ENCODE measurements around the gene ASAP2. TPM values are rescaled to one million over a fixed set of nuclear protein-coding genes. Genes with fewer than 3 reads are reported as not detected.
"Not testable (repeated sequence)": the region's sequence is repeated elsewhere in the genome, so short reads cannot be mapped to it uniquely, and the experiment has no call there.

ASAP2 gene
- total RNA-seq, 1 donor from 2014 or later: 22.9 TPM

DNA sequence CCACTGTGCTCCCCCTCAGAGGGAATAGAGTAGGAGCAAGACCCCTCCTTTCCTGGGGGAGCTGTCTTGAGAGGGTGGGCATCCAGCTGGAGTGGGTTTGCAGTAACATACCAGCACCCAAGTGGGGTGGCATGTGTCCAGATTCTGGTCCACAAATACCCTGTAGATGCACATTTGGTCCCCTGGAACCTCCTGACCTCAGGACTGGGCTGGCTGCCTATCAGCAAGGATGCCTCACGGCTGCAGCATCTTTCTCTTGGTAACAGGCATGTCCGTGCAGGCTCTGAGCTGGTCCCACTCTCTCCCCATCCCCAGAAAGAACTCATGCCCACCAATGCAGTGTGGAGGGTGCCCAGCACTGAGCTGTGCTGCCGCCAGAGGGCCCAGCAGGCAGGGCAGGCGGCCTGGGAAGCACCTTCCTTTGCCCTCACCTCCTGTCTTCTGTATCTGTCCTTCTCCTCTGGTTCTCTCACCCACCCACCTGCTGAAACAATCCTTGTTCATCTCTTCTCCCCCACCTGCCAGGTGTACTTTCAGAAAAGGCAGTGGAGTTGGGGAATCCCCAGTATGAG, 169.3 kb downstream of the ASAP2 start:
- DNase-seq (ENCODE audit: low spot score): no peak

DNA sequence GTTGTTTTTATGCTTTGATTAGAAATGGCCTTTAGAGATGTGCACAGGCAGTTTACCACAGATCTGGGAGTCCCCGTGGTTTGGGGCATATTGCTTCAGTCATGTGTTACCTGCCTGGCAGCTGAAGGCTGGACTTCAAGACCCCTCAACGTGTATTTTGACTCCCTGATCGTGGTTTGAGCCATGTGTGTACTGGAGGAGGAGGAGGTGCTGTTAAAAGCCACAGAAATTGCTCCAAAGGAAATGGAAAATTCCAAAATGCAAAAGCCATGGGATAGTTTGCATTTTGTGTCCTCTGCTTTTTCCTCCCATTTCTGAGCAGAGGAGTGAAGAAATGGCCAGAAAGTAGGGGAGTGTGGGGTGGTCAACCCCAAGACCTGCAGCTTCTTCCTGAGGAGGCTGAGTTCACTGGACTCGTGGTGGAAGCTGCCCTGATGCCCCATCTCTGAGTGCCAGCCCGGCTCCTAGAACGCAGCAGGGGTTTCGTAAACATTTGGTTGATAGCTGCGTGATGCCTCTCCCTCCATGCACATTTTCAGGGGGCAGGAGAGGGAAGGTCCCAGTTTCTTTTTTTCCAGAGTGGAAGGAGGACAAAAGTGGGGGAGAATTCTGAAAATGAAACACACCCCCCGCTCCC, 171.0 kb downstream of the ASAP2 start:
- DNase-seq (ENCODE audit: low spot score): no peak

DNA sequence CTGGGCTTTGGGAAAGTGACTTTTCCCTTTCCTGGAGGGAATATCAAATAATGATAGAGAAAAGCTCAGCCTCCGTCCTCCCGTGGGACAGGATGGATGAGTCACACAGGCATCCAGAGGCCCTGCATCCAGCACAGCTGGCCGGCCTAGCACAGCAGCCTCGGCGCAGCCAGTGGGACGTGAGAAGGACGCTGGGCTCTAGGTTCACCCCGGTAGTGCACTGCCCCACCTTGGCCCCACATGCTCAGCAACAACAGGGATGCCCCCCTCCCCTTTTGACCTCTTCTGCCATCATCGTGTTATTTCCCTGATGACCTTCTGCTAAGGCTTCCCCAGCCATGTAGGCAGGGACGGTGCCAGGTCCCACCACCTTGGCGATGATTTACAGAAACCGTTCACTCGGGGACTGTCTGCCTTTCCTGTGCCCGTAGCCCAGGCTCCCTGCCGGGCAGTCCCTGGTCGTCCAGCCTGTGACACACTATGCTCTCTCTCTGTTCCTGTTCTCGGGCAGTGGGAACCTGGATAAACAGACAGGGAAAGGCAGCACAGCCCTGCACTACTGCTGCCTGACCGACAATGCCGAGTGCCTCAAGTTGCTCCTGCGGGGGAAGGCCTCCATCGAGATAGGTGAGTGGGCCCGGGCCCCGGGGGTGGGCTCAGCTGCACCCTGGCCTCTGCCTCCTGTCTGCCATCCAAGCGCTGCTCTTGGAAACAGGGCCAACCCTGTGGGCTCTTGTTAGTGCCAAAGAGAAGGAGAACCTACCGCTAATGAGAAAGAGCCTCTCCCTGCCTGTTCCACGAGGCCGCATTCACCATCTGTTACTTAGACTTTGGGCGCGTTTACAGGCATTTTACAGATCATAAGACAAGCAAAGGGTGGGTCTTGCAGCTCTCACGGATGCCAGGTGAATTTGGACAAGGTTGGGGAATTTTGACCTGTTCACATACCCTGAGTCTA, 172.1 kb downstream of the ASAP2 start:
- no peak for DNase-seq (ENCODE audit: low spot score)

DNA sequence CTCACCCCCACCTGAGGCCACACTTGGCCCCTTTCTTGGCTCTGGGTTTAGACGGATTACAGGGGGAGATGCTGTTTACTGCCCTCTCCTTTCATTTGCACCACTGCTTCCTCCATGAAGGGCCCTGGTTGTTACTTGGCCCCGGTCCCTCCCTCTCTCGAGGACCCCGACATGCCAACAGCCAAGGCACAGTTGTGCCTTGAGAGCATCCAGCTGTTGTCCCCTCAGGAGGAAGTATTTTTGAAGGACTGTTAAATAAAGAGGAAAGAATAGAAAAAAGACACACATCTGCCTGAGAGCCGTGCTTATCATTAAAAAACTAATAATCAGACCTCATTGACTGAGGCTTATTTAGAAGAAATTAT, 172.8 kb downstream of the ASAP2 start:
- DNase-seq (ENCODE audit: low spot score): no peak

DNA sequence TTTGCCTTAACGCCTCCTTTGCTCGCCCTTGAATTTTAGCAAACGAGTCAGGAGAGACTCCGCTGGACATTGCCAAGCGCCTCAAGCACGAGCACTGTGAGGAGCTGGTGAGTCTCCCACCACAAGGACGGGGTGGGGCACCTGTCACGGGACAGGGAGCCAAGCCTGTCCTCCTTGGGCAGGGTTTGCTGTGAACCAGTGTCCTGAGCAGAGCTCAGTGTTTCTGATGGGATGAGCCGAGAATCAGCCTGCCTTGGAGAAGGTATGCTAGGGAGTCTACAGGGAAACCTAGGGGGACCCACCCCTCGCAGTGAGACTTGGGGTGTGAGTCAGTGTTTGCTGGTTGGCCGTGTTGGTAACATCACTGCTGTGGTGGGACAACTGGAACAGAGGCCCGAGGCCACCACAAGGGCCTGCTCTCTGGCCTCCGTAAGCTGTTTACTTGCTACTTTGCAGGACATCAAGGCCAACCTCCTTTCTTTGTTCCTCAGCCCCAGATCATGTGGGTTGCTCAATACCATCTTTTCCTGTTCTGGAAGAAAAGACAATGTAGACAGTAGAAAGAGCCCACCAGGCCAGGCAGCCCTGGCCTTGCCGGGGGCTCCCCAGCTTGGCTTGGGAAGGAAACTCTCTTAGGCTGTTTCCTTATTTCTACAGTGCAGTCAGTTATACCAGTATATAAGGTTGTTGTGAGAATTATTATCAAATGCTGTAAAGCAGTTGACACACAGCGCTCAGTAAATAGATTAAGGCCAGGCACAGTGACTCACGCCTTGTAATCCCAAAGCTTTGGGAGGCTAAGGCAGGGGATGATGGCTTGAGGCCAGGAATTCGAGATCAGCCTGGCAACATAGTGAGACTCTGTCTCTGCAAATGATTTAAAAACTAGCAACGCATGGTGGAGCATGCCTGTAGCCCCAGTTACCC, 174.4 kb downstream of the ASAP2 start:
- DNase-seq (ENCODE audit: low spot score): peak; percentile 72

DNA sequence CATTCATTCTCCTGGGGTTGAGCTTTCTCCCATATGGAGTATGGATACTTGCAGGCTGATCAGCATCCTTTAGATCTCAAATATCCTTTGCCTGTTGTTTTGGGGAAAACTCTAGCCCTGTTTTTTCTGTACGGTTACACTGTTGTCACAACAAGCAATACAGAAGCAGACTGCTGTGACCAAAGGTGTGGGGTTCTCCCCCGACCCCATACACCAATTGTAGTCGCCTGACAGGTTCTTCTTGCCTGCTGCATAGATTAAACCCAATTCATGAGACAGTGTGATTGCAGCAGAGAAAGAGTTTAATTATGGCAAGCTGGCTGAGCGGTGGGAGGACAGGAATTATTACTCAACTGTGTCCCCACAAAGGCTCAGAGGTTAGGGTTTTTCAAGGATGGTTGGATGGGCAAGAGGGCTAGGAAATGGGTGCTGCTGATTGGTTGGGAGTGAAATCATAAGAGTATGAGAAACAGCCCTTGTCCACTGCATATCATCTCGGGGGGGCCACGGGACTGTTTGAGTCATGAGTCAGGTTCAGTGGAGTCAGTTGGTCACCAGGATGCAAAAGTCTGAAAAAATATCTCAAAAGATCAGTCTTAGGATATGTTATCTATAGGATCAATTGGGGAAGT, 176.1 kb downstream of the ASAP2 start:
- no peak for DNase-seq (ENCODE audit: low spot score)

DNA sequence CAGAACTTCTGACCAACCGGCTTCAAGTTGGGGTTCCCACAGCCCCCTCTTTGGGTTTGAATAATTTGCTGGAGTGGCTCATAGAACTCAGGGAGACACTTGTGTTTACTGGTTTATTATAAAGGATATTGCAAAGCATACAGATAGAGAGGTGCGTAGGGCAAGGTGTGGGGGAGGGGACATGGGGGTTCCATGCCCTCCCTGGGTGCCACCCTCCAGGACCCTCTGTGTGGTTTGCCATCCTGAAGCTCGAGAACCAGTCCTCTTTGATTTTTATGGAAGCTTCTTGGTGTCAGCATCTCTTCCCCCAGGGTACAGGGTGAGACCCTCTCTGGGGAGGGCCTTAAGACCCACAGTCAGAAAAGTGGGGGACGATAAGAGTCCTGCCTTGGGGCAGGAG, 177.9 kb downstream of the ASAP2 start:
- no peak for DNase-seq (ENCODE audit: low spot score)

DNA sequence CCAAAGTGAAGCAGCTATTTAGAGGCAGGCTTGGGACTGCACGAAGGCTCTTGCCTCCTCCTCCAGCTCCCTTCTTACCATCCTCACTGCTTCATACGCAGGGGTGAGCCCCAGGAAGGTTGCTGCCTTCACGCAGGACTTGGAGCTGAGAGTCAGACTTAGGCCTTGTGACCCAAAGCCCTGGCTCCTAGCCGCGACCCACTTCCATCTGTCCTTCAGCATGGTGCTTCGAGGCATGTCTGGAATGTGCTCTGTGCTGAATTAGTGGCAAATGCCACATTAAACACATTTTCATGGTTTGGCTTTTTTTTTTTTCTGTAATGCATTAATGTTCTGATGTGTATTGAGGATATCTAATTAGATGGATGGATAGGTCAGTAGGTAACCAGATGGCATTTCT, 179.2 kb downstream of the ASAP2 start:
- DNase-seq (ENCODE audit: low spot score): no peak

DNA sequence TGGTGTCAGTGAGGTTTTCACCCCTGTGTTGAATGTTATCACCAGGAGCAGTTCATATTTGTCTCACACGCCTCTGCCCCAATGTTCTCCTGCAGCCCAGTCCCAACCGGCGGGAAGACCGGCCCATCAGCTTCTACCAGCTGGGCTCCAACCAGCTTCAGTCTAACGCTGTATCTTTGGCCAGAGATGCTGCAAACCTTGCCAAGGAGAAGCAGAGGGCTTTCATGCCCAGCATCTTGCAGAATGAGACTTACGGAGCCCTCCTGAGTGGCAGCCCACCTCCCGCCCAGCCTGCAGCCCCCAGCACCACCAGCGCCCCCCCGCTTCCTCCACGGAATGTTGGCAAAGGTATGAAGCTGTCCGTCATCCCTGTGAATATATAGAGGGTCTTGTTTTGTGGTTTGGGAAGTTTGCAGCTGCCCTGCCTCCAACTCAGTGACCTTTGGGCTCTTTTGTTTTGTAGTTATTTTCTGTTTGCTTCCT, 181.6 kb downstream of the ASAP2 start:
- DNase-seq (ENCODE audit: low spot score): no peak

DNA sequence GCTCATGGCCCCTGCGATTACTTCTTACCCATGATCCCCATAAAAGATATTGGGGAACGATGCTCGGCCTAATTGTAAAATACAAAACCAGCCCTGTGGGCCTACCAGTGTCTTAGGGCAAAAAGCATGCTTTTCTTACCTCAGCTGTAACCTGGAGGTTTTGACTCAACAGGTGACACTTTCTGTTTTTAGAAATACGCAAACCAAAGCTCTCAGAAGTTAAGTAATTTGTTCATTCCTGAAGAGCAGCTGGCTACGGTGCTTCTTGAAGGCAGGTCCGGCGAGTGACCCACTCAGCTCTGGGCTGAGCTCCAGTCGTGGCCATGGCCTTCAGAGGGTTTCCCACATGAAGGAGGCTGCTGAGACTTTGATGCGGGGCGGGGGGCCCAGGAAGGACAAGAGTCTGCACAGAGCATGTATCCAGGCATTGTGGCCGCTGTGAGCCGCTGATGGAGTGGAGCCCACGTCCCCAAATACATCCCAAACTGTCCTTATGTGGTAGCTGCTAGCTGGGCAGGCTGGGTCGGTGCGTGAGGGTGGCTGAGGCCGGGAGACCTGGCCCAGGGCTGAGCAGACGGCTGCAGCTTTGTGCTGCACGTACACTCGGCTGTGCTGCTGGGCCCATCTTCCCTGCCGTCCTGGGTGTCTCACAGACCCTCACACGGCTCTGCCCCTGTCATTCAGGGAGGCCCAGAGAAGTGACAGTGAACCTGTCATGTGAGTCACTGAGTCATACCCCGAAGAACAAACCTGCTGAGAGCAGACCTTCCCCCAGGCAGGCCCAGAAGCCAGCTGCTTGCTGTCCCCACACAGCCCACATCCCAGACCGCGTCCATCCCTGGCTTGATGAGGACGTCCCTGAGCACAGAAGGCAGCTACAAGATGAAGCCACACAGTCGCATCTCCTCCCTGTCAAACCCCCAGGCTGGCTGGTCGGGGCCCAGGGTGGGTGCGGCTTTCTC, 182.6 kb downstream of the ASAP2 start:
- no peak for DNase-seq (ENCODE audit: low spot score)

DNA sequence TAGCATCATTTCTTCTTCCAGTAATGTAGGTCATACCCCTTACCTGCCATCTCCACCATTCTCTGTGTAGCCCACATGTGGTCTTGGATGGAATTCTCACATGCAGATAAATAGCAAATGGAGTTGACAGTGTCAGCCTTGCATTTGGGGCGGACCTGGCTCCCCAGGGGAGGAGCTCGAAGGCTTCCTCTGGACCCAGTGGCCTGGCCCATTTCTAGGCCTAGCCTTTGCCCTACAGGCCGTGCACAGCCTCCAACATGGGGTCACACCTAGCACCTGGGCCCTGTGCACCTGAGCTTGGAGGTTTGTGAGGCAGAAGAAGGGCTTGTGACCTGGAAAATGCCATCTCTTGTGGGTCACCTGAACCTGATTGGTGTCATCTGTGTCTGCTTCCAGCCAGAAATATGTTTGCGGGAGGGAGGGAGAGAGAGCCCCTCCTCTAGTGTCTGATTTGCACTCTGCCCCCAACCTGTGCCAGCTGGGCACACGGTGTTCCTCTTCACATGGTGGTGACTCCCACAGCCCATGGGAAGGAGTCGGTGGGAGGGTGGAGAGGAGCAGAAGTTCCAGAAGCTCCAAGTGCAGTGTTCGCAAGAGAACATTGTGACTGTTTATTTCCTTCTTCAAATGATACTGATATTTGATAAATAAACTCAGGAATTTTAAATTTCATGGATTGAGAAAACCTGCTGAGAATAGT, 183.7 kb downstream of the ASAP2 start:
- no peak for DNase-seq (ENCODE audit: low spot score)

DNA sequence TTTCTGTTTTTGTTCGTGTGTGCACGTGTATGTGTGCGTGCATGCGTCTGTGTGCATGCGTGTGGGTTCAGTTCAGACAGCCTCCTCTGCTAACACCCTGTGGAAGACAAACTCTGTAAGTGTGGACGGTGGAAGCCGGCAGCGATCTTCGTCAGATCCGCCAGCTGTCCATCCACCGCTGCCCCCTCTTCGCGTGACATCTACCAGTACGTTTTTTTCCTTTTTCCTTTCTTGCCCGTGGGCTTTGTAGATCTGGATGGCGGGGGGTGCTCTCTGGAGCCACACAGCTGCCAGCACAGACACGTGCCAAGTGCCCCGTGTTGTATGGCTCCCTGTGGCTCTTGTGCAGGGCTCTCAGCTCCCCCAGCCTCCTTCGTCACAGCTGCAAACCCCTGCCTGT, 184.4 kb downstream of the ASAP2 start:
- DNase-seq (ENCODE audit: low spot score): no peak

DNA sequence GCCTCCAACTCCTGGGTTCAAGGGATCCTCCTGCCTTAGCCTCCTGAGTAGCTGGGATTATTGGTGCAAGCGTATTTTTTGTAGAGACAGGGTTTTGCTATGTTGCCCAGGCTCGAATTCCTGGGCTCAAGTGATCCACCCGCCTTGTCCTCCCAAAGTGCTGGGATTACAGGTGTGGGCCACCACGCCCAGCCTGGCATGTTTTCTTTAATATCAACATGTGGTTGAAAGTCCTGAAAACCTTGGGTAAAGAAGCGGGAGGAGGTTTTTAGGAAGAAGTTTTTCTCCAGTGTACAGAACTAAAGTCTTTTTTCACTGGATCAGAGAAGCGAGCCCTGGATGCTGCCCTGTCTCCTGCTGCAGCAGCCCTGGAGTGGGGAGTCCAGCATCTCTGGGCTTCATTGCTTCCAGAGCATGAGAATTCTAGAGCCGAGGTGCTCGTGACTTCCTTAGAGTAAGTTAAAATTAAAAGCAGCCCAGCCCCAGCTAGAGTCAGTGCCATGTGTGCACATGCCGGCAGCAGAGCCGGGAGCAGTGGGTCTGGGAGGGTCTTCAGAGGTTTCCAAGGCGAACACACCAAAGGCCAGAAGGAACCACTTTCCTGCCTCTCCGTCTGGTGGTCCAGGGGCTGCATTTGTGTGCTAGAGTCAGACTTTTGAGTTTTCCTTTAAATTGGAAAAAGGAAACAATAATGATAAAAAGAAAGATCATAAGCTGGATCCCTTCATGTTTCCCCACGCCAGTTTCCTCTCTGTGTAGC, 185.5 kb downstream of the ASAP2 start:
- no peak for DNase-seq (ENCODE audit: low spot score)

DNA sequence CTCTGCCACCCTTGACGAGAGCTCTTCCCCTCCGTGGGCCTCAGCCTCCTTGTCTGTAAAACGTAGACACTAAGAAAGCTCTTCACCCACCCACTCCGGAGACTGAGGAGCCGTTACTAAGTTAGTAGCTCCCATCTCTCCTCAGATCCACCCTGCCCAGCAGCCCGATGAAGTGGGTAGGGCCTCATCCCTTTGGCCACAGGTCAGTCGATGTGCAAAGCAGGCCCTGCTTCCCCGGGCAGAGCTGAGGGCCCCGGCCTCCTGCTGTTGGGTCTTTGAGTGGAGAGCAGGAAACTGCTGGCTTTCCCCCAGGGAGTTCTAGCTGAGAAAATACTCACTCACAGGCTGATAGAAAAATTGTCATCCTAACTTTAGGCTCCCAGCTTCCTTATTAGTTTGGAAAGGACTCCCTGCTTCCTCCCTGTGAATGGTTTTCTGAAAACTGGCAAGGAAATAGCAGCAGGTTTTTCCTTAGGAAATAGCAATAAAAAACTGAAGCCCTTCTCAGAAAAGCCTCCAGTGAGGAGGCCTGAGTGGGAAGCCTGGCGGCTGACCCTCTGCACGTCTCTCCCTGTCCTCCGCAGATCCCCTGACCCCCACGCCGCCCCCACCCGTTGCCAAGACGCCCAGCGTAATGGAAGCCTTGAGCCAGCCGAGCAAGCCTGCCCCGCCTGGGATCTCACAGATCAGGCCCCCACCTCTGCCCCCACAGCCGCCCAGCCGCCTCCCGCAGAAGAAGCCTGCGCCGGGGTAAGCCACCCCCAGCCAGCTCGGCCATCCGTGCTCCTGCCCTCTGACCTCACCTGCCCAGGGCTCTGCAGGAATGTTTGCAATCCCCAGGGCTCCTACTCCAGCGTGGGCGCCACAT, 186.5 kb downstream of the ASAP2 start:
- no peak for DNase-seq (ENCODE audit: low spot score)

DNA sequence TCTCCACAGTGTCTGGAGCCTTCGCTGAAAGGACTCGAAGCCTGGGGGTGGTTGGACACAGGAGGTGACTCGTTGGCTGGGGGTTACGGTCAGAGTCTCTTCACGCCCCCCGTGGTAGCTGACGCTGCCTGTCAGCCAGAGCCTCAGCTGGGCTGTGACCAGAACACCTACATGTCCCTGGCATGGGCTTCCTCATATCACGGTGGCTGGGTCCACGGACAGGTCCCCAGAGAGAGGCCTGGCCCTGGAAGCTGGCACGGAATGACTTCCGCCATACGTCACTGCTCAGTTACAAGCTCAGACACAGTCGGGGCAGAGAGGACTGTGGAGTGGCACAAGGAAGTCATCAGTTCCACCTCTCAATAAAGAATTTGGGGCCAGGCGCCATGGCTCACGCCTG, 188.2 kb downstream of the ASAP2 start:
- DNase-seq (ENCODE audit: low spot score): no peak

DNA sequence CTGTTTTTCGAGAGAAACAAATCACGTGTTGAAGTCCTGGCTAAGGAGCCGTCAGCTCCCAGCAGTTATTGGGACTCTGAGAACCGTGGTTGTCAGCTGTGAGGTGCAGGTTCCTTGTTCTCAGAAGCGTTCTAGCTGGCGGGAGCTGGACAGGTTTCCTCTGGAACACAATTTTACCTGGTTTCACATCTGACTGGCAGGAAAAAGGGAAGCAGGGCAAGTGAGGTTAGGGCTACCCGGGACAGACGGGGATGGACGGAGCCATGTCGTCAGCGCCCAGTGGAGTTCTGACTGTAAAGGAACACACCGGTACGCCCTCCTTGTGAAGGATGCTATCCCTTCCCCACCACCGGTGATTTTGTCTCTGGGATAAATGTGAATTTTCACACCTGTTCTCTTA, 190.6 kb downstream of the ASAP2 start:
- DNase-seq (ENCODE audit: low spot score): no peak

DNA sequence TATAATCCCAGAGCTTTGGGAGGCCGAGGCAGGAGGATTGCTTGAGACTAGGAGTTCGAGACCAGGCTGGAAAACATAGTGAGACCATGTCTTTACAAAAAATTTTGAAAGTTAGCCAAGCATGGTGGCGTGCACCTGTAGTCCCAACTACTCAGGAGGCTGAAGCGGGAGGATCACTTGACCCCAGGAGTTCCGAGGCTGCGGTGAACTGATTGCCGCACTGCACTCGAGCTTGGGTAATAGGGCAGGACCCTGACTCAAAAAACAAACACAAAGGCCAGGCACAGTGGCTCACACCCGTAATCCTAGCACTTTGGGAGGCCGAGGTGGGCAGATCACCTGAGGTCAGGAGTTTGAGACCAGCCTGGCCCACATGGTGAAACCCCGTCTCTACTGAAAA, 191.6 kb downstream of the ASAP2 start:
- not testable (repeated sequence) for DNase-seq (ENCODE audit: low spot score)
